H9 (cell line): ENCODE results near the gene RGL2. TPM values are rescaled to one million over a fixed set of nuclear protein-coding genes. Genes with fewer than 3 reads are reported as not detected.

Experiments used
- DNase-seq: peaks from one replicate; pipeline ENCODE4 v3.0.0-alpha.2; 2017
- H2AFZ ChIP-seq: one replicate; pipeline ENCODE4 v1.6.1; 2013; ENCODE audit warnings: mild to moderate bottlenecking, low read length, control low read depth, moderate library complexity
- H2AK5ac ChIP-seq: 2 replicates; pipeline ENCODE4 v1.6.1; 2013; ENCODE audit warnings: low read length, control low read depth, mixed read lengths; ENCODE audit not compliant: insufficient read length
- H2BK120ac ChIP-seq: one replicate; pipeline ENCODE4 v1.6.1; 2013; ENCODE audit warnings: low read depth, mild to moderate bottlenecking, low read length, control low read depth, inconsistent platforms; ENCODE audit not compliant: poor library complexity, severe bottlenecking
- H2BK12ac ChIP-seq: 2 replicates; pipeline ENCODE4 v1.6.1; 2013; ENCODE audit warnings: low read length, control low read depth, mixed read lengths, low read depth; ENCODE audit not compliant: insufficient read length
- H2BK15ac ChIP-seq: 2 replicates; pipeline ENCODE4 v1.6.1; 2013; ENCODE audit warnings: low read depth, low read length, control low read depth
- H2BK20ac ChIP-seq: one replicate; pipeline ENCODE4 v1.6.1; 2013; ENCODE audit warnings: low read depth, mild to moderate bottlenecking, low read length, control low read depth, inconsistent platforms; ENCODE audit not compliant: poor library complexity, severe bottlenecking
- H2BK5ac ChIP-seq: 2 replicates; pipeline ENCODE4 v1.6.1; 2013; ENCODE audit warnings: low read length, control low read depth, mixed read lengths; ENCODE audit not compliant: insufficient read length
- H3K14ac ChIP-seq: 2 replicates; pipeline ENCODE4 v1.6.1; 2013; ENCODE audit warnings: low read length, control low read depth; ENCODE audit not compliant: insufficient read depth
- H3K18ac ChIP-seq: 2 replicates; pipeline ENCODE4 v1.6.1; 2013; ENCODE audit warnings: low read depth, mild to moderate bottlenecking, mixed read lengths, low read length, control low read depth; ENCODE audit not compliant: insufficient read length
- H3K23ac ChIP-seq: 2 replicates; pipeline ENCODE4 v1.6.1; 2013; ENCODE audit warnings: low read length, control low read depth, mixed read lengths, low read depth; ENCODE audit not compliant: insufficient read length
- H3K23me2 ChIP-seq: 2 replicates; pipeline ENCODE4 v1.6.1; 2013; ENCODE audit warnings: low read depth, mild to moderate bottlenecking, mixed read lengths, low read length, control low read depth; ENCODE audit not compliant: insufficient read length, poor library complexity, severe bottlenecking
- H3K27ac ChIP-seq: 2 replicates; pipeline ENCODE4 v1.5.1; 2013; ENCODE audit warnings: low read length, control low read depth, mixed read lengths, low read depth; ENCODE audit not compliant: insufficient read length
- H3K27me3 ChIP-seq: 2 replicates; pipeline ENCODE4 v1.6.1; 2013; ENCODE audit warnings: low read length, control low read depth, inconsistent platforms; ENCODE audit not compliant: insufficient read depth
- H3K4ac ChIP-seq: 2 replicates; pipeline ENCODE4 v1.6.1; 2013; ENCODE audit warnings: low read depth, mild to moderate bottlenecking, control low read depth, inconsistent platforms, low read length, moderate library complexity
- H3K4me1 ChIP-seq: 2 replicates; pipeline ENCODE4 v1.6.1; 2013; ENCODE audit warnings: low read length, control low read depth, inconsistent platforms; ENCODE audit not compliant: insufficient read depth
- H3K4me2 ChIP-seq: 2 replicates; pipeline ENCODE4 v1.6.1; 2013; ENCODE audit warnings: low read length, control low read depth, mixed read lengths; ENCODE audit not compliant: insufficient read length, insufficient read depth
- H3K56ac ChIP-seq: 2 replicates; pipeline ENCODE4 v1.6.1; 2013; ENCODE audit warnings: low read depth, mild to moderate bottlenecking, mixed read lengths, low read length, control low read depth; ENCODE audit not compliant: insufficient read length
- H3K79me1 ChIP-seq: 2 replicates; pipeline ENCODE4 v1.6.1; 2013; ENCODE audit warnings: low read depth, mild to moderate bottlenecking, moderate library complexity, low read length, control low read depth, inconsistent platforms; ENCODE audit not compliant: insufficient read depth, poor library complexity, severe bottlenecking
- H3K79me2 ChIP-seq: 2 replicates; pipeline ENCODE4 v1.6.1; 2013; ENCODE audit warnings: low read length, control low read depth, inconsistent platforms; ENCODE audit not compliant: insufficient read depth
- H3K9ac ChIP-seq: 2 replicates; pipeline ENCODE4 v1.6.1; 2013; ENCODE audit warnings: low read length, control low read depth, mixed read lengths; ENCODE audit not compliant: insufficient read length; ENCODE audit errors: extremely low read depth
- H3K9me3 ChIP-seq: one replicate; pipeline ENCODE4 v1.6.1; 2013; ENCODE audit warnings: low read depth, low read length, inconsistent platforms; ENCODE audit not compliant: control insufficient read depth
- H3T11ph ChIP-seq: one replicate; pipeline ENCODE4 v1.6.1; 2013; ENCODE audit warnings: mild to moderate bottlenecking, low read length, control low read depth, inconsistent platforms
- H4K20me1 ChIP-seq: one replicate; pipeline ENCODE4 v1.6.1; 2013; ENCODE audit not compliant: control insufficient read depth, insufficient read length, insufficient read depth
- H4K5ac ChIP-seq: 2 replicates; pipeline ENCODE4 v1.6.1; 2013; ENCODE audit warnings: low read depth, mild to moderate bottlenecking, mixed read lengths, low read length, control low read depth; ENCODE audit not compliant: insufficient read length
- H4K8ac ChIP-seq: replicated peaks from 2 replicates; pipeline ENCODE4 v1.6.1; 2013; ENCODE audit warnings: low read length, control low read depth, mixed read lengths, low read depth; ENCODE audit not compliant: insufficient read length
- H4K91ac ChIP-seq: 2 replicates; pipeline ENCODE4 v1.6.1; 2013; ENCODE audit warnings: low read depth, mild to moderate bottlenecking, moderate library complexity, mixed read lengths, low read length, control low read depth; ENCODE audit not compliant: insufficient read length
- H3K27ac Mint-ChIP-seq, 3 experiments: 2 replicates in 2 of 3; 3 replicates in 1 of 3; pipeline ENCODE4 v1.8.0; 2020 to 2021; ENCODE audit warnings: mixed read lengths in 3 of 3, mild to moderate bottlenecking in 1 of 3, moderate library complexity in 1 of 3
- H3K27me3 Mint-ChIP-seq: 2 replicates; pipeline ENCODE4 v1.8.0; 2021; ENCODE audit warnings: low read depth, mild to moderate bottlenecking, moderate library complexity, mixed read lengths
- H3K36me3 Mint-ChIP-seq, 3 experiments: 2 replicates in 2 of 3; 3 replicates in 1 of 3; pipeline ENCODE4 v1.8.0; 2020 to 2021; ENCODE audit warnings: low read depth in 3 of 3, mixed read lengths in 3 of 3; ENCODE audit not compliant: insufficient read depth in 1 of 3
- H3K4me1 Mint-ChIP-seq, 2 experiments: 2 replicates each; pipeline ENCODE4 v1.8.0; 2020; ENCODE audit warnings: mixed read lengths in 2 of 2
- H3K4me3 Mint-ChIP-seq, 2 experiments: 2 replicates in 1 of 2; 3 replicates in 1 of 2; pipeline ENCODE4 v1.8.0; 2020 to 2021; ENCODE audit warnings: mild to moderate bottlenecking in 2 of 2, mixed read lengths in 2 of 2, moderate library complexity in 1 of 2
- H3K9me3 Mint-ChIP-seq, 2 experiments: 2 replicates in 1 of 2; 3 replicates in 1 of 2; pipeline ENCODE4 v1.8.0; 2020; ENCODE audit warnings: mild to moderate bottlenecking in 2 of 2, mixed read lengths in 2 of 2, moderate library complexity in 1 of 2
- WGBS: extraction: QIAGEN DNeasy Blood & Tissue Kit; methylation state at CpG from one replicate; pipeline ENCODE4 v1.1.7; 2013; ENCODE audit warnings: missing lambda C conversion rate, low lambda C conversion rate, mixed read lengths; ENCODE audit not compliant: insufficient read length; ENCODE audit errors: extremely low coverage; 5-methylcytosine and 5-hydroxymethylcytosine counted together
- total RNA-seq: library from RNA; stranded (reverse); gene quantifications from 2 replicates; pipeline ENCODE4 v1.2.1, GENCODE V29; 2021
- TF ChIP-seq, protein P1 (sequence below): fragments of 200-600 bp; sonication (generic); conservative IDR thresholded peaks from 3 replicates; pipeline ENCODE4 v1.8.0; 2021; ENCODE audit warnings: antibody characterized with exemption, mild to moderate bottlenecking

RGL2 gene
- total RNA-seq, 1 experiment from 2014 or later: 74.3 TPM

DNA sequence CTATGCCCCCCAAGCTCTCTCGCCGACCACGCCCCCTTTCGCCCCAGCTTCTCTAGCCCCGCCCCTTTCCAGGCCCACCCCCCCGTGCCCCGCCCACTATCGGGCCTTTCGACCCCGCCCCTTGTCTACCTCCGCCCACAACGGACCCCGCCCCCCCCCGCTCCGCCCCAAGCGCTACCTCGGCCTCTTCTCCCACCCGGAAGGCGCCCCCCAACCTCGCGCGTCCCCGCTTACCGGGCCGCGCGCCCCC is 18.6 kb upstream of the RGL2 start:
- TF ChIP-seq, protein P1, sequence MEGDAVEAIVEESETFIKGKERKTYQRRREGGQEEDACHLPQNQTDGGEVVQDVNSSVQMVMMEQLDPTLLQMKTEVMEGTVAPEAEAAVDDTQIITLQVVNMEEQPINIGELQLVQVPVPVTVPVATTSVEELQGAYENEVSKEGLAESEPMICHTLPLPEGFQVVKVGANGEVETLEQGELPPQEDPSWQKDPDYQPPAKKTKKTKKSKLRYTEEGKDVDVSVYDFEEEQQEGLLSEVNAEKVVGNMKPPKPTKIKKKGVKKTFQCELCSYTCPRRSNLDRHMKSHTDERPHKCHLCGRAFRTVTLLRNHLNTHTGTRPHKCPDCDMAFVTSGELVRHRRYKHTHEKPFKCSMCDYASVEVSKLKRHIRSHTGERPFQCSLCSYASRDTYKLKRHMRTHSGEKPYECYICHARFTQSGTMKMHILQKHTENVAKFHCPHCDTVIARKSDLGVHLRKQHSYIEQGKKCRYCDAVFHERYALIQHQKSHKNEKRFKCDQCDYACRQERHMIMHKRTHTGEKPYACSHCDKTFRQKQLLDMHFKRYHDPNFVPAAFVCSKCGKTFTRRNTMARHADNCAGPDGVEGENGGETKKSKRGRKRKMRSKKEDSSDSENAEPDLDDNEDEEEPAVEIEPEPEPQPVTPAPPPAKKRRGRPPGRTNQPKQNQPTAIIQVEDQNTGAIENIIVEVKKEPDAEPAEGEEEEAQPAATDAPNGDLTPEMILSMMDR: no peak
- Histone ChIP-seq H3K9ac (no peak overlapping the region), H3K4me1 (peaks cover 5% of the 10 kb centered on the region; the same call in 1 of the 2 replicates), H3K27me3 (no peaks in the 10 kb centered on the region), H3K27ac (no peak overlapping the region), H3K18ac (no peak overlapping the region), H3K4ac (no peak overlapping the region), H3T11ph (no peak overlapping the region), H2BK120ac (no peak overlapping the region), H3K79me1 (peaks cover 7% of the 10 kb centered on the region), H3K4me2 (peak overlapping the region; percentile 61), H2BK5ac (no peak overlapping the region), H2AFZ (no peak overlapping the region), H2BK20ac (no peak overlapping the region), H3K23ac (no peak overlapping the region), H3K79me2 (peaks cover 8% of the 10 kb centered on the region; the same call in 1 of the 2 replicates), H4K5ac (no peak overlapping the region), H2AK5ac (no peak overlapping the region), H2BK12ac (no peak overlapping the region), H2BK15ac (no peak overlapping the region), H3K56ac (no peak overlapping the region), H4K91ac (no peak overlapping the region), H3K23me2 (peaks cover 35% of the 10 kb centered on the region), H3K9me3 (no peaks in the 10 kb centered on the region), H4K20me1 (no peaks in the 10 kb centered on the region), H3K14ac (no peak overlapping the region), H4K8ac (no peak overlapping the region)
- no peaks in the 10 kb centered on the region; the same call in 1 of the 2 replicates for H3K27me3 Mint-ChIP-seq
- H3K27ac Mint-ChIP-seq: peak overlapping the region in 1 of 3 experiments; percentile 76; a peak in 1 of 7 replicates
- H3K36me3 Mint-ChIP-seq: peaks cover 26 to 47% (median 42%) of the 10 kb centered on the region in 3 experiments
- peak overlapping the region; percentile 94 to 98 for H3K4me3 Mint-ChIP-seq
- DNase-seq: no peak
- H3K4me1 Mint-ChIP-seq: peaks cover 59 to 64% of the 10 kb centered on the region in 2 experiments
- peaks cover 0 to 2% of the 10 kb centered on the region in 2 experiments; a peak in 1 of 5 replicates for H3K9me3 Mint-ChIP-seq
- no CpG with 5 or more reads among the region's 27 CpGs for WGBS
